HG03175 (cell line): ENCODE results near the gene RUVBL2.
"Not testable (repeated sequence)": the region's sequence is repeated elsewhere in the genome, so short reads cannot be mapped to it uniquely, and the experiment has no call there.

Experiments
- ATAC-seq: cut with Tn5 transposase; IDR thresholded peaks from one replicate; pipeline ENCODE4 v1.9.1; 2021; ENCODE audit warnings: mild to moderate bottlenecking, moderate library complexity; ENCODE audit not compliant: unreplicated experiment

The RUVBL2 gene

DNA sequence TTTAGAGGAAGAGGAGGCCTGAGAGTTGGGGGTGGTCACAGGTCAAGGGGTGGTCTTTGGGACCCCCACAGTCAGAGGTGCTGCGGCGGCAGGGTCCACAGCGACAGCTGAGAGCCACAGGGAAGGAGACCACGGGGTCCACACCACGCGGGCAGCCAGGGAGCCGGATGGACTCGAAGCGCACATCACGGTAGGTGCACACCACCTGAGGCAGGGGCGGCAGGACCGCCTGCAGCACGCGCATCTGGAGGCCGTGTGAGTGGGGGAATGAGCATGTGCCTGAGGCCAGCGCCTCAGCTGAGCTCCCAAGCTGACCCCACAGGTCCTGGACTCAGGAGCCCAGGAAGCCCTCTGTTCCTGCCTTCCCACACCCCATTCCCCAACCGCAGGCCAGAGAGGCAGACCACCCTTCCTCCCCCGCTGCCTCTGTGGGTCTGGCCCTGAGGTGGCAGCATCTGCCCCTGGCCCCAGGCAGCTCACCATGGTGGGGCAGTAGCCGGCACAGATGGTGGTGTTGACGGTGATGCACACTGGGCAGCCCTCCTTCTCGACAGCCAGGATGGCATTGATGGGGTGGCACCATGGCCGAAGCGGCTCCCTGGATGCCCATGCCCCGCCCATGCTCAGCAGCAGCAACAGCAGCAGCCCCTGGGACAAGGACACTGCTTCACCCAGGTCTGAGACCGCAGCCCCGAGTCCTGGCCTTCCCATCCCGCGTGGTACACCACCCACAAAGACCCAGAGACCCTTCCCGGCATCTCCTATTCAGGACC, 22.6 kb downstream of the RUVBL2 start:
- no peak for ATAC-seq

DNA sequence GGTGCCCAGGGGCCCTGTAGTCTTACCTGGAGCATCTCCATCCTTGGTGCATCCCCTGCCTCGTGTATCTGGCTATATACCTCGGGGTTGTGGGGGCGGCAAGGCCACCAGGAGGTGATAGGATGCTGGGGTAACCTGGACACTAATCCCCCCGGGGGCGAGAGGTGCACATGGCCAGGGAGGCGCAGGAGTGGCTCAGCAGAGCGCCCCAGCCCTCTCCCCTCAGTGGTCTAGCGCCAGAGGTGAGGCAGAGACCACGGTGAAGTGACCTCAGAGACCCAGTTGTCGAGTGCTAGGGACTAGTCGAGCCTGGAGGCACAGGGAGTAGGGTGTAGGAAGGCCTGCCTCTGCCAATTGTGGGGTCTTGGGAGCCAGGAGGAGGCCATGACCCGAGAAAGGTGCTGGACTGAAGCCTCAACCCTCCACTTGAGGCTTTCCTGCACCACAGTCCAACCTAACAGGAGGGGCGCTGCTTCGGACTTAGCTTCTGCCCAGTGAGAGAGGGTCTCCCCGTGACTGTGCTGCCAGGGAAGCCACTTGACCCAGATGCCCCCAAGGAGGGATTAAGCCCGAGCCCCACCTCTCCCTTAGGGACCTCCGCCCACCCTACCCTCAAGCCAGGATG, 23.5 kb downstream of the RUVBL2 start, which contains the start of gene LHB:
Gene LHB, minus strand, starts transcription at position 51 of the 625 bp plus-strand sequence. Its CDS starts 10 bp downstream, at position 41.
- no peak for ATAC-seq

DNA sequence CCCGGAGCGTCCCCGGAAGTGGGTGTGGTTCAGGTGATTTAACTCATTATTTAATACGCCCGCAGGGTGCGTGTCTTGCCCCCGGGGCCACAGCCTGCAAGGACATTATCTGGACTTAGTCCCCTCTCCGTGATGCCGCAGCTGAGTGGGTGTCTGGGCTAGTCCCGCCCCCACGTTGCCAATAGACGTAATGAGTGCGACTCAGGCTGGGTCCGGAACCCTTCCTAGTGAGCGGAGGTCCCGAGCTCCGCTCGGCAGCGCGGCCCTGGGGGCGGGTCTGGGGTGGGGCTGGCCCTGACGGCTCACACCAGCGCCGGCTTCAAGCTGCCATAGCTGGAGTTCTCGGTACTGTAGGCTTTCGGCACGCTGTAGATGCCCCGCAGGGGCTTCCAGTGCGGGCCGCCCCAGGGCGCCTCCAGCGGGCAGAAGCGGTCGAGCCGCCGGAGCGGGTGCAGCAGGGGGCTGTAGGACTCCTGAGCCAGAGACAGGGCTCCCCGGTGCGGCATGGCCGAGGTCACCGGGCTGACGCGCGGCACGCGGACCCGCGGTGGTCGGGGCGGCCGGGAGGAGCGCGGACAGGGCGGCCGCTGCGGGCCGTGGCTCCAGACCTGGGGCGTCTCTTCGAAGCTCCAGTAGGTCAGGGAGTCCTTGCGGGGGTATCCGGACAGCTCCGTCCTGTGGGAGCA, 24.1 kb downstream of the RUVBL2 start:
- no peak for ATAC-seq

GRCh38 chr19:49018388-49019241, 24.9 kb downstream of the RUVBL2 start:
- ATAC-seq: not testable (repeated sequence)

DNA sequence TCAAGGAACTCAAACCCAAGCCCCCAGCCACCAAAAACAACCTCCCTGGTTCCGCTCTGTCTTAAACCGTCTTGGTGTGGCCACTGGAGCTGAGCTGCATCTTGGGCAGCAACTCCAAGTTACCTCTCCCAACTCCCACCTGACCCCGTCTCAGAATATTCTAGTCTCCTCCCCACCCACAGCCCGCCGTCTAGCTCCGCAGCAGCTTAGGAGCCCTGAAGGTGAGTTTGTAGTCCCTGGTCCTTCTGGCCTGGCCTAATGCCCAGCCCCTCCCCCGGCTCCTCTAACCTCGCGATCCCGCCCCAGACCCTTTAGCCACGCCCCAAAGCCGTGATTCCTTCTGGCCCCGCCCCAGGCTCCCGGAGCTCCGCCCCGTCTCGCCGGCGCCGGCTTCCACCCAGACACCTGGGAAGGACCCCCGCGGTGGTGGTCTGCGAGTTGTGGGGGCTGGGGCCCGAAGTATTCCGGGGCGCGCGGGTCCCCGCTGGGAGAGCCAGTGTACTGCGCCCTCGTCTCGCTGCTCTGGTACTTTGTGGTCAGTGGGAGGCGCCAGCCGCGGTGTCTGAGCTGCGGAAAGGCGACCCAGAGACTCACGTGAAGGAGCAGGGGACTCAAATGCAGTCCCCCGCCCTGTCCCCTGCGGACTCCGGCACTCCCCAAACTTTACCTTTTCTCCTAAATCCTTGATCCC, 25.7 kb downstream of the RUVBL2 start:
- ATAC-seq: no peak

DNA sequence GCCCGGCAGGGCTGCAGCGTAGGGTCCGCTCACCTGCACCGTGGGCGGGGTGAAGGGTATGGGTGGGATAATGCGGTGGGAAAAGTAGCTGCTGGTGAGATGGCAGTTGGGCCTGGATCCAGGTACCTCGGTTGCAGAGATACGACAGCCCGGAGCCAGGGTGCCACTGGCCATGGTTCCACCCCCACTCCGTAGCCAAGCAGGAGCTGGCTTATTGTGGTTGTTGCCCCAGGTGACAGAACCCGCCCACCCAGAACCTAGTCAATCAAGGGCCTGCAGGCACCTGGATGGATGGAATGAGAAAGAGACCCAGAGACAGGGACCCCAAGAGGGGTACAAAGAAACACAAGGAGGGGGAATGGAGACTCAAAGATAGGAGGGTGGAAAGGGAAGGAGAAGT, 26.7 kb downstream of the RUVBL2 start:
- ATAC-seq: no peak

DNA sequence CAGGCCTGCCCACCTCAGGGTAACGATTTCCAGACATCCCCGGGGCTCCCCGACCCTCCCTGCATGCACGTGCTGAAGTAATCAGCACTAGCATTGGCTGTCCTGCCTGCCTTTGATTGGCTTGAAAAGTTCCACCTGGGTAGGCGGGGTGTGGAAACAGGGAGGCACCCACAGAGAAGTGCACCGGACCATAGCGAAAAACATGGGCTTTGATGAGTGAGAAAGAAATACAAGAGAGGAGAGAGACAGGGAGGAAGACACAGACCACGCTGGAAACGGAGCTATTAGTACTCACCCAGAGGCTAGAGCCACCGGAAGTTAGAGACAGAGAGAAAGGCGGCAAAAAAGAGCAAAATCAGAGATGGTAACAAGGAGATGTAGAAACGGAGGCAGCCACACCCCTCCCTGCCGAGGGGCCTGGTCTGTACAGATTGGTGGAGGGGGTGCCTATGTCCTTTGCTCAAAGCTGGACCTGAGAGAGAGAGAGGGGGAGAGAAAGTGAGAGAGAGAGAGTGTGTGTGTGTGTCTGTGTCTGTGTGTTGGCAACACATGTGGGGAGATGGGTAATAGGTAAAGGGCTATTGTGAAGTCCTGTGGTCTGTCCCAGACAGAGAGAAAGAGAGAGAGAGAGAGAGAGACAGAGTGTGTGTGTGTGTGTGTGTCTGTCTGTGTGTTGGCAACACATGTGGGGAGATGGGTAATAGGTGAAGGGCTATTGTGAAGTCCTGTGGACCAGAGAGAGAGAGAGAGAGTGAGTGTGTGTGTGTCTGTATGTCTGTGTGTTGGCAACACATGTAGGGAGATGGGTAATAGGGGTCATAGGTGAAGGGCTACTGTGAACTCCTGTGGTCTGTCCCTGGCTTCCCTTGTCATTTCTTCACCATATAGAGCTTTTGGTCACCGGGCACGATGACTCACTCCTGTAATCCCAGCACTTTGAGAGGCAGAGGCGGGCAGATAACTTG, 27.5 kb downstream of the RUVBL2 start:
- ATAC-seq: no peak

- ATAC-seq: no peak
These were observed 28.4 kb downstream of the RUVBL2 start for GRCh38 chr19:49022116-49022515.

DNA sequence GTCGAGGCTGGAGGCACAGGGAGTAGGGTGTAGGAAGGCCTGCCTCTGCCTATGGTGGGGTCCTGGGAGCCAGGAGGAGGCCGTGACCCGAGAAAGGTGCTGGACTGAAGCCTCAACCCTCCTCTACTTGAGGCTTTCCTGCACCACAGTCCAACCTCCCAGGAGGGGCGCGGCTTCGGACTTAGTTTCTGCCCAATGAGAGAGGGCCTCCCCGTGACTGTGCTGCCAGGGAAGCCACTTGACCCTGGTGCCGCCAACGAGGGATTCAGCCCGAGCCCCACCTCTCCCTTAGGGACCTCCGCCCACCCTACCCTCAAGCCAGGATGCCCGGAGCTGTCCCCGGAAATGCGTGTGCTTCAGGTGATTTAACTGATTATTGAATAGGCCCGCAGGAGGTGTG, 30.5 kb downstream of the RUVBL2 start, which contains the start of gene CGB3:
Gene CGB3, minus strand, starts transcription at position 101 of the 400 bp plus-strand sequence. CDS start 362 bp downstream, outside the sequence.
- ATAC-seq: not testable (repeated sequence)

GRCh38 chr19:49025088-49025487, 31.4 kb downstream of the RUVBL2 start:
- not testable (repeated sequence) for ATAC-seq

- not testable (repeated sequence) for ATAC-seq
These were observed 31.9 kb downstream of the RUVBL2 start for GRCh38 chr19:49025599-49025998.

GRCh38 chr19:49028686-49029085, 35.0 kb downstream of the RUVBL2 start:
- not testable (repeated sequence) for ATAC-seq

DNA sequence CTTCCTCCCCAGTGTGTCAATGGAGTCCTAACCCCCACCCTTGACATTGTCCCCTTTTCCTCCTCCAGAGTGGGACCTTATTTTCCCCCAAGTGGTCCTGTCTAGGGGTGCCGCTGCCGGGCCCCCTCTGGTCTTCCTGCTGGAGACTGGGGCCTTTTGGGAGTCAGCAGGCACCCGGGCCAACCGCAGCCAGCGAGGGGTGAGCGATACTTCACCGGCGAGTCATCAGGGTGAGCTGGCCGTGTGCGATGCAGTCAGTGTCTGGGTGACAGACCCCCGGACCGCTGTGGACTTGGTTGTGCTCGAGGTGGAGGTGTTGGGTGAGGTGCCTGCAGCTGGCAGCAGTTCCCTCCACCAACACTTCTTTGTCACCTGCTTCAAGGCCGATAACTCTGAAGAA, 36.1 kb downstream of the RUVBL2 start:
- ATAC-seq: not testable (repeated sequence)

DNA sequence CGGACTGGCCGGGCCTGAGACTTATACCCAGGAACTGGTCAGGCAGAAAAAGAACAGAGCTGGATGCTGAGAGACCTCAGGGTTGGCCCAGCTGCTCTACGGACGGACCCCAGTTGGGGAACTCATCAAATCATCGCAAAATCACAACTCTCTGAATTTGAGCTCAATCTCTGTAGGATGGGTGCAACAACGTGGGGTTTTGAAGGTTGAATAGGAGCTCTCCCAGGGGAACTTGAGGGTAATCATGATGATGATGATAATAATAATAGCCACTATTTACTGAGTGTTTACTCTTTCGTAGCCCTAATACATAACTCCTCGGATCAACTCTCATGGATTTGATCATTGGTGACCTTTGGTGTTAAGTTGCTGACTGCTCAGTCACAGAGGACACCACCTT, 36.6 kb downstream of the RUVBL2 start:
- ATAC-seq: not testable (repeated sequence)

GRCh38 chr19:49031642-49032301, 38.1 kb downstream of the RUVBL2 start, which contains the start of gene CGB2:
CGB2 (plus strand) TSS chr19:49031890; CDS start chr19:49032096, 206 bp downstream.
- ATAC-seq: not testable (repeated sequence)

- not testable (repeated sequence) for ATAC-seq
These were observed 43.1 kb downstream of the RUVBL2 start, which contains the start of gene CGB1 for GRCh38 chr19:49036815-49037214. CGB1 (minus strand) TSS chr19:49036895; CDS start chr19:49036711, 184 bp downstream.

DNA sequence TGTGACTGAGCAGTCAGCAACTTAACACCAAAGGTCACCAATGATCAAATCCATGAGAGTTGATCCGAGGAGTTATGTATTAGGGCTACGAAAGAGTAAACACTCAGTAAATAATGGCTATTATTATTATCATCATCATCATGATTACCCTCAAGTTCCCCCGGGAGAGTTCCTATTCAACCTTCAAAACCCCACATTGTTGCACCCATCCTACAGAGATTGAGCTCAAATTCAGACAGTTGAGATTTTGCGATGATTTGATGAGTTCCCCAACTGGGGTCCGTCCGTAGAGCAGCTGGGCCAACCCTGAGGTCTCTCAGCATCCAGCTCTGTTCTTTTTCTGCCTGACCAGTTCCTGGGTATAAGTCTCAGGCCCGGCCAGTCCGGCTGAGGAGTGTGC, 44.4 kb downstream of the RUVBL2 start:
- not testable (repeated sequence) for ATAC-seq
